GM18867 (cell line): ENCODE data around the gene RXRA.
A peak's percentile ranks its signal among the peaks of the same experiment; 100 is the strongest.

Source experiments
- ATAC-seq: cut with Tn5 transposase; IDR thresholded peaks from one replicate; pipeline ENCODE4 v1.9.1; 2021; ENCODE audit warnings: mild to moderate bottlenecking, moderate library complexity; ENCODE audit not compliant: unreplicated experiment

Gene RXRA

DNA sequence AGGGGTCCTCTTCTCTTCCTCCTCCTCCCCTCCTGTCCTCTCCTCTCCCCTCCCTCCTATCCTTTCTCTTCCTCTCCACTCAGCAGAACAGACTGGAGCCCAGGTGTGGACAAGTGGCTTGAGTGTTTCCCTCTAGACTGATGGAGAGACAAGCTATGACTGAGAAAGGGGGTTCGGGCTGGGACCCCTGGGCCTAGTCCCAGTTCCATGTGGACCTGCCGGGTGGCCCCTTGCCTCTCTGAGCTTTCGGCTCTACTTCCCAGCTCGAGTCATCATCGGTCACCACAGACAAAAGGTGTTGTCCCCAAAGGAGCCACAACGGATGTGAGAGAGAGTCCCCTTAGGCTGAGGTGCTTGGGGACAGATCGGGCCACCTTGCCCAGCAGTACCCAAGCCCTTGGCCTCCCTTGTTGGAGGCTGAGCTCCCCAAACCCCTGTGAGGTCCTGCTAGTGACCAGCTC lies 3.4 kb upstream of the RXRA start:
- no peak for ATAC-seq

DNA sequence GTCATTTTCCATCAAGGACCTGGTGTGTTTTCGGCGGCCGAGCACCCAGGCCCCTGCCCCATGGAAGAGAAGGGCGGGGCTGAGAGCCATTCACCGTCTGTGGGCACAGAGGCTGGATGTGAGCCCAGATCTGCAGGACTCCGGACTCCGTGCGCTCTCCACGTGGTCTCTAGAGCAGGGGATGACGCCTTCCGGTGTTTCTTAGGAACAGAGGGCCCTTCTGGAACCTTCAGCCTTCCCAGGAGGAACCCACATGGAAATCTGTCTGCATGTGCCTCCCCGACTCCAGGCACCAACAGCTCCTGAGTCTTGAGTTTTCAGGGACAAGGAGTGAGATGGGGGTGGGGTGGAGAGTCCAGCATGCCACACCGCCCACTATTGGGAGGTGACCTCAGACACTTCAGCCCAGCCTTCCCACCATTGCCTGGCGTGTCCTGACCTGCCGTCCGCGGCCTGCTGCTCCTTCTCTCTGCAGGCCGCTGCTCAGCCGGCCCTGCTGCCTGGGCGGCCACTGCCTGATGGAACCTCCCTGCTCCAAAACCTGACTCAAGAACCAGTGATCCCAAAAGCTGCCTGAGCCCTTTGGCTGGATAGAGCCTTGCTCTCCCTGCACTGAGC lies 2.4 kb upstream of the RXRA start:
- ATAC-seq = no peak

DNA sequence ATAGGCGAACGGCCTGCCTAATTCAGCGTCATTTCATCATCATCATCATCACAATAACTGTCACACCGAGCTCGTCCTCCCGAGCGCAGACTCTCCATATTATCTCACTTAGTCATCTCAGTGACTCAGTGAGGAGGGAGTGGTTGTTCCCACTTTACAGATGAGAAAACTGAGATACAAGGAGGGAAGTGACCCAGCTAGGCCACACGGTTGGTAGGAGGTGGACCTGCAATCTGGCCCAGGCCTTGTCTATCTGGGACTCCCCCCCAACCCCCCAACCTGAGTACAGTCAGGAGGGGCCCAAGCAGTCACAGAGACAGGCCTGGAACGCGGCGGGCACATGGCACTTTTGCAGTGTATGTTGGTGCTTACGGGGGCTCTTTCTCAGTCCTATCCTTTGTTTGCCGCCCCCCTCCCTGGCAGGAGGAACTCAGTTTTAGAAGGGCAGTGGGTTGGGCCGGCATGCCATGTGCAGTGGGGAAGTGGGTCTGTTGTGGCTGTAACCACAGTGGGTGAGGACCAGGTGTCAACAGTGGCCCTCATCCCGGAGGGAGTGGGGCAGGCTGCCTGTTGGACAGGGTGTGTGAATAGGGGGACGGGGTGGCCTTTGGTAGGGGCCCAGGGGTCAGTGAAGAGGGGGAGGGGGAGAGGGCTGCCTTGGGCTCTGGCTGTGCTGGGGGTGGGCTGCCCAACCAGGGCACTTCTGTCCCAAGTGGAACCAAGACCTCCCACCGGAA lies 1.7 kb upstream of the RXRA start:
- ATAC-seq = no peak

DNA sequence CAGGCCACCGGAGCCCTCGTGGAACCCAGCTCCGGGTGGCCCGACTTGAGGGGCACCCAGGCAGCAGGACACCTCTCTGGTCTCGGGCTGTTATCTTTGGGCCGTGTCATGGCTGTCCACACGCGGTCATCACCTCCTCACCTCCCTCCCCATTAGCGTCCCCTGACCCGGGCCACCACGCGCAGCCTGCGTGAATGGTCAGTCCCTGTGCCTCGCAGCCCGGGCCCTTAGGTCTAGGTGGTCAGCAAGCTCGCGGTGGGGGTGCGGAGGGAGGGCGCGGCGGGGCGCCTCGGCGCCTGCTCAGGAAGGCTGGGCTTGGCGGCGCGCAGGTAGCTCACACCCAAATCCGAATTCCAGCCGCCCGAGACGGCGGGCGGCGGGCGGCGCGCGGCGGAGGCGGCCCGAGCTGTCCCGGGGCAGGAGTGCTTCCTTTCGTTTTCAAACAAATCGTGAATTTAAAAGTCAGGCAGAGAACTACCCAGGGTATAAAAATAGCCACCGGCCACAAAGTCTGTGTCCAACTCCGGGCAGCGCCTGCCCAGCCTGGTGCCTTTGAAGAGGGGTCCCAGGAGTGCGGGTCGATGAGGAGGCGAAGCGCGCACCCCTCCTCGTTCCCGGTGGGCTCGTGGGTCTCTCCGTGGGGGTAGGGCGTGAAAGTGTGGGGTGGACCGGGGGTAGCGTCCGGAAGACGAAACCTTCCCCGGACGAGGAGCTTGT lies 1.0 kb upstream of the RXRA start:
- ATAC-seq = peak; percentile 9

DNA sequence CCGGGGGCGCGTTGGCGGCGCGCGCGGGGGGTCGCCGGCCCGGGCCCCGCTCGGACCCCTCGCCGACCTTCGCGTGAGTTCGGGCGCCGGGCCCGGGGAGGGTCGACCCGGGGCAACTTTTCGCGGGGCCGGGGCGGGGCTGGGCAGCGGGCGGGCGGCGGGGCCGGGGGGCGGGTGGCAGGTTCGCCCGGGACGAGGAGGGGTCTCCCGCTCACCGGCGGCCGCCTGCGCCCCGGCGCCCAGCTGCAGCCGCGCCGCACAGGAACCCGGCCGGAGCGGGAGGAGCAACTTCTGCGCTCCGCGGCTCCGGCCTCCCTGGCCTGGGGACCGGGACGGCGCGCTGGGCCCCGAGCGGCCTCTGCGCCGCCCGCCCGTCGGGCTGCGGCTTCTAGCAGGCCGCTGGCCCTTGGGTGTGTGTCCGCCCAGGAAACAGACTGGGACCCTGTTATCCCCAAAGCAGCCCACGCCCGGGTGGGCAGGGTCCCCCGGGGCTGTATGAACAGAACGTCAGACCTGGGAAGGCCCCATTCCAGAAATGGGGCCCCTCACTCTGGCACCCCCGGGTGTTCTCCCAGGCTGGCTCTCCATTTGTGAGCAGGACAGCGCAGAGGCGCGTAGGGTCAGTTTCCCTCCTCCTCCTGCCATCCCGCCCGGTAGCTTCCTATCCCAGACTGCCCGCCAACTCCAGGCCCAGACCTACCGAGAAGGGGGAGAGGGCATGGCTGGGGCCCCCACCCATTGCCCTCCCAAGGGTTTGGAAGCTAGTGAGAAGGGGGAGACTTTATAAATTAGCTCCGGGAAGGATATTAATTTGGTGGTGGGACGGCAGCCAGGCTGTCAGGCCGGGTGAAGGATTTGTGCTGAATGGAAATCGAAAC lies 708 bp downstream of the RXRA start:
- ATAC-seq = no peak

DNA sequence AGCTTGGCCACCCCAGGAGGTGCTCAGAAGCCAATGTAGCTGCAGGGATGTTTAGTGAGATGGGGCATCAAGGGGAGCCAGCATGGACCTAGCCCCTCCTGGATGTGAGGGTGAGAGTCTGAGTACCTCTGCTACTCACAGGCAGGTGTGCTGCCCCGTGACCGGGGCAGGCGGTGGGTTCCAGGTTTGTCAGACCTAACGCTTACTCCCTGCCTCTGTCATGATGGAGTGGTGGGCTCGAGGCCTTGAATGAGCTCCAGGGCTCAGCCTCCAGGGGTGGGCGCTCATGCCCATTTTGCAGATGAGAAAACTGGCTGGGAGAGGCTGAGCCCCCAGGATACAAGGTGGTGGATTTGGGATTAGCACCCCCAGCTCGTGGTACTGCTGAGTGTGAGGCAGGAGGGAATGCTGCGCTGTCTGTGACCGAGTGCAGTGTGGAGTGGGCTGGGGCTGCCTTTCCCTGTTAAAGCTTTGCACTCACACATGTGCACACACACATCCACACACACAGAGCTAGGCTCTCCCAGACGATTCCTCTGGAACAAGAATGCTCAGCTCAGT lies 1.5 kb downstream of the RXRA start:
- ATAC-seq = no peak

DNA sequence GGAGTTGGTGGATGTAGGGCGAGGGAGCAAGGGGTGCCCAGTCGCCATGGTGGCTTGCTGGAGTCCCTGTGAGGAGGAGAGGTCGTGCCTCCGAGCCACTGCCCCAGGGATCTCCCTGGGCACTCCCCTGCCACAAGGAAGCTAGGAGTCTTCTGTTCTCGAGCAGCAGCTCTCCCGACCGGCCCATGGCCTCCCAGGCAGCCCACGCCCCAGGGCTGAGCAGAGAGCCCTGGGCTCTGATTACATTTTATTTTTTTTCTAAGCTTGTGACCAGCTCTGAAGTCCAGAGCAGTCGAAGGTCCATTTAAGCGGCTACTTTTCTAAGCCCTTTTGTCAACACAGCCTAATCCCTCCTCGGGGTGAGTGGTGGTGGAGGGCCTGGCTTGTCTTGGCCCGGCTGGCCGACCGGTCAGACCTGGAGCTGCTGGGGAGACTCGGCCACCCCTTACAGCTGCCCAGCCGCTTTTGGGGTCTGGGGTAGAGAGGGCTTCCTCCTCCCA lies 2.1 kb downstream of the RXRA start:
- no peak for ATAC-seq

DNA sequence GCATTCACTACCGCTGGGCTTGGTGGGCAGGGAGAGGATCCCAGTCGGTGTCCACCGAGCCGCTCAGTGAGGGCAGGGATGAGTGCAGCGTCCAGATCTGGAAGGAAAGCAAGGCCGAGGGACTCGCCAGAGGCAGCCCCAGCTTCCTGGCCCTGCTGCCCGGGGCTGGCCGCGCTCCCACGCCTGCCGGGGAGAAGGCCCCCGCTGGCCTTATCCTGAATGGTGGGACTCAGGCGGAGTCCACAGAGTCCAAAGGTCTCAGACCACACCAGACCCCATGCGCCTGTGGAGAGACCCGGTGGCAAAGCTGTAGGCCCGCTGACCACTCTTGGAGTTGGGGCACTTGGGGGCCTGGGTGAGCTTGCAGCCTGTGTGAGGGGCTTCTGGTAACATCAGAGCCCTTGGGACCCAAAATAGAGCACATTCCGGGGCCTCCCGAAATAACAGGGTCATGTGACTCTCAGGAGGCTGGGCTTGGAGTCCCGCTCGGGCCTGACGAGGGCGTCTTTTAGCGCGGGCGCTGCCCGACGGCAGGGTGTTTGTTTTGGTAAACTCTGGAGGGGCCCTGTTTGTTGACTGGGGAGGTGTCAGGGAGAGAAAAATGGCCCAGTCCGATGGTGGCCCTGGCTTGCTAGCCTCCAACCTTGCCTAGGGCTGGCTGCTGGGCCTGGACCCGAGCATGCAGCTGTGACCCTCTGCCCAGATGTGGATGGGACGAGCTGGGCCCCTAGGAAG lies 2.8 kb downstream of the RXRA start:
- ATAC-seq = no peak

DNA sequence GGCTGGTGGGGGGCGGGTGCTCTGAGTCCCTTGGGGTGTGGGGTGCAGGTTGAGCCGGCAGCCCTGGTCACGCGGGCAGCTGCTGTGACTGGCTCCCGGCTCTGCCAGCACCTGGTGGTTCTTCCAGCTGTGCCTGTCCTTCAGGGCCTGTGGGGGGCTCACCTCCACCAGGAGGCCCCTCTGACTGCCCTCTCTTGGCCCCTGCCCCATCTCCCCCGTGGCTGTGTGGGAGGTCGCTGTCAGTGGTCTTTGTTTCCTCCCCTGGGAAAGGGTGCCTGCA lies 3.3 kb downstream of the RXRA start:
- ATAC-seq = no peak

DNA sequence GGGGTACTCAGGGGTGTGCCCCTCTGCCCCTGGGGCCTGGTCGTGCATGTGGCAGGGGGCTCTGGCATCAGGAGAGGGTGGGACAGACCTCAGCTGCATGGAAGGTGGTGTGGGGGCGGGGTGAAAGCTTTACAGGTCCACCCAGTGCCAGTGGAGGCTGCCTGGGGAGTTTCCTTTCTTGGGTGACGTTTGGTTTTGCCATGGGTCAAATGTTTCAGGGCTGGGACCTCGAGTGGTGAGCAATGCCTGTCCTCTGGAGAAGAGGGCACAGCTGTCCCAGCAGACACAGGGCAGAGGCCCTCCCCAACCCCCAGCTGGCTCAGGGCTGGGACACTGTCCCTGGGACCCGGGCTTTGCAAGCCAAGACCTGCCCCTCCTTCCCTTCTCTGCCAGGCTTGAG lies 3.6 kb downstream of the RXRA start:
- ATAC-seq = no peak

DNA sequence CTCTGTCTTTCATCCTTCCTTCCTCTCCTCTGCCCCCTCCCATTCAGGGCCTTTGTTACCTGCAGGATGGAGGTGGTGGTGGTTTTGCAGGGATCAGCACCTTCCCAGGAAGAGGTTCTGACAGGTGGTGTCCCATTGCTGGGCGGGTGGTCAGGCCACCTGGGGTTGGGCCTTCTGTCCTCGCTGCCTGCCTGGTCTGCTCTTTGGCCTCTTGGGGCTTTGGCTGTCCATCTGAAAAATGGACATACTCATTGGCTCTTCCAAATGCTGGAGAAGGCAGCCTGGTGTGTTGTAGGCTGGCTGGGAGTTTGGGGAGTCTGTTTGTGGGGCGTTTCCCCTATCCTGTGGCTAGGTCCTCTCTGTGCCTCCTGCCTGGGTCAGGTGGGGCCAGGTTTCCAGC lies 4.3 kb downstream of the RXRA start:
- ATAC-seq = no peak

DNA sequence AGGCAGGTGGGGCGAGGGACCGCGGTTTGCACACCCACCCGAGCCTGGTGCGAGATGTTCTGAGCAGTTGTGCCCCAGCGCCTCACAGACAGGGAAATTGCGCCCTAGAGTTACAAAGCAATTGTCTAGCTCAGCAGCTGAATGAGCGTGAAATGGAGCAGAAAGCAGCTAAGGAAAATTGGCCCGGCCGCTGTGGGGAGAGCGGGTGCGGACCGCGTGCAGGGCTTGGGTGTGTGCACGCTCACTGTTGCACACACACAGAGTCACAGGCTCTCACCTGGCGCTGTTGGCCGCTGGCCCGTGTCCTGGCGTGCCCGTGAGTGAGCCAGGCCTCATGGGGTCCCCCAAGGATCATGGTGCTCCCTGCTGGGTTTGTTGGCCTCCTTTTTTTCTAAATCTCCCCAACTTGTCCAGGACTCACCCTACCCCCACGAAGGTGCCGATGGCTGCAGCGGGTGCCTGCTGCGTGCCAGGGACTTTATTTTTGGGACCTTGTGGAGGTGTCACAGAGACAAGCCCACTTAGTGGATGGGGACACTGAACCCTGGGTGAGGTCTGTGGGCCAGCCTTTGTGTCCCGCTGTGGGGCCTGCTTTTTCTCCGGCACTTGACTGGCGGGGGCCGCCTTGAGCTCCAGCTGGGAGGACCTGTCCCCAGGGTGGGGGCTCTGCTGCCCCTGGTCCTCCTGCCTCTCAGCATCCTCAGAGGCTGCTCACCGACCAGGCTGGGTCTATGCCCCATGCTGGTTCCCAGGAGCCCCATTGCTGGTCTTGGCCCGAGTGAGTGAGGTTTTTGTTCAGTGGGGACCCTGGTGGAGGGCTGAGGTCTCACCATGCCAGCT lies 5.2 kb downstream of the RXRA start:
- ATAC-seq = no peak

DNA sequence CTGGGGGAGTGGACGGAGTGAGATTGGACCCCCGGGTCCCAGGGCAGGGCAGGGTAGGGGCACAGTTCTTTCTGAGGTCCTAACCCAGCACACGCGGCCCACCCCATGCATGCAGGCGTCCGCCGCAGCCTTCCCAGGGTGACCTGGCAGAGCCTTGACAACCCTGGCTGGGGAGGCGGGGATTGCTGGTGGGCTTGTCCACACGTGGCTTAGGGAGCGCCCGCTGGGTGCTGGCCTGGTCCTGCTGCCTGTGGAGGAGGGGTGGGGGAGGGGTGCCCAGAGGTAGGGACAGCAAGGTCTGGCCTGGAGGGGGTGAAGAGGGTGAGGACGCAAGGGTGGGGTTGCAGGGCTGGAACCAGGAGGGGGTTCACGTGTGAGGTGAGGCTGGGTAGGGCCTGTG lies 6.0 kb downstream of the RXRA start:
- ATAC-seq = no peak

DNA sequence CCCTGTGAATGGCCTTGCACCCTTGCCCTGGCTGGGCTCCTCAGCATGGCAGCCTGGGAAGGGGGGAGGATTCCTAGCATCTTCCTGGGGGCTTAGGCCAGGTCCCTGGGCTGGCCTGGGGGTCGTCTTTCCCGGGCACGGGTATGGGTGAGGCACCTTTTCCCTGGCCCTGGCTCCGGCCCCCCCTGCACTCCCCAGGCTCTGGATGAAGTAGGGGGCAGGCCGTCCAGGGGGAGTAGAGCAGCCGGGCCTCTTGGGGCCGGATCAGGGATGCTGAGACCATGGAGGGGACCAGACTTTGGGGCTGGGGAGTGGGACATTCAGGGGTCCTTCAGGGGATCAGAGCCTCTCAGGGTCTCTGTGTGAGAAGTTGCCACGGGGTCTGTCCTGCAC lies 6.6 kb downstream of the RXRA start:
- no peak for ATAC-seq

DNA sequence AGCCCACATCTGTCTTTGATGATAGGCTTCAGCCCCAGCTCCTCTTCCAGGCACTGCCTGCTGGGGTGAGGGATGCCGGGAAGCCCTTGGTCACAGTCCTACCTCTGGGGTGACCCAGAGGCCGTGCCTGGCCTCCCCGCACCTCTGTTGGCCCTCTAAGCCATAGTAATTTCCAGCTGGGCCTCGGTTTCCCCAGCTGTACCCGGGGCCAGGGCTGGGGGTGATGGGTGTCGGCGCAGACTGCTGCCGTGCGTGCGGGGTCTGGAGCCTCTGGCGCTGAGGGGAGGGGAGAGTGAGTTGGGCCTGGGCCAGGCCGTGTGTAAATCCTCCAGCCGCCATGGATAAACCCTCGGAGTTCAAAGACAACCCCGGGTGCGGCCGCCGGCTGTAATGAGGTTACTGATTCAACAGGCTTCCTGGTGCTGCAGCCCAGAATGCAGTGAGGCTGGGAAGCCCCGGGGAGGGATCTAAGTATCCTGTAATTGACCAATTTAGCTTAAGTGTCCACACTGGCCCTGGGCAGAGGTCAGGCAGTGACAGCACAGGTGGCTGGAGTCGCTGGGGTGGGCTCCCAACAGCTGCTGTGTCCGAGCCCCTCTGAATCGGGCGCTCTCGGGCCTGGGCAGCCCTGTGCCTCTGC lies 7.1 kb downstream of the RXRA start:
- no peak for ATAC-seq

DNA sequence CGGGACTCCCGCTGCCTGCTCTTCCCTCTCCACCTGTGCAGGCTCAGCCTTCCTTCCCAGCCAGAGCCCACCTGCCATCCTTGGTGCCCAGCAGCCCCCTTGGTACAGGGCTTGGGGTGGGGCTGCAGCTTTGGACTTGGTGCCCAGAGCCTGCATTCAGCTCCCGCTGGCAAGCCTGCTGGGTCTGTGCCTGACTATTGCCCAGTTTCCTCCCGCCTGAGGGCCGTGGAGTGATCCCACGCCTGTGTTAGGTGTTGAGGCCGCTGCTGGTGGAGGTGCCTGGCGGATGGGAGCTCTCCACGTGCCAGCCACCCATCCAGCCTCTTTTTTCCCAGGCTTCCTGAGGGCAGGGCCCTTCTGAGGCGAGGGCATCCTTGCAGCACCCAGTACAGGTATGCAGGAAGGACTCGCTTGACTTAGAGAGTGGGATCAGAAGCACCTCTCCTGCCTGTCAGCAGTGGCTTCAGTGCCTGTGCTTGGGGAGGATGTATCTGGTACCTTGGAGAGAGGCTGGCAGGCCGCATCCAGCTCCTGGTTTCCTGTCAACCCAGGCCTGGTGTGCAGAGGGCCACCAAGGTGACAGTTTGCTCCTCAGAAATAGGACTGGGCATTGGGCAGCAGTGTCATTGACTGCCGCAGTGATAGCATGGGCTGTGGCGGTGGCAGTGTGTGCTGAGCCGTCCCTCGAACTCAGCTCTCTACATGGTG lies 7.8 kb downstream of the RXRA start:
- no peak for ATAC-seq

DNA sequence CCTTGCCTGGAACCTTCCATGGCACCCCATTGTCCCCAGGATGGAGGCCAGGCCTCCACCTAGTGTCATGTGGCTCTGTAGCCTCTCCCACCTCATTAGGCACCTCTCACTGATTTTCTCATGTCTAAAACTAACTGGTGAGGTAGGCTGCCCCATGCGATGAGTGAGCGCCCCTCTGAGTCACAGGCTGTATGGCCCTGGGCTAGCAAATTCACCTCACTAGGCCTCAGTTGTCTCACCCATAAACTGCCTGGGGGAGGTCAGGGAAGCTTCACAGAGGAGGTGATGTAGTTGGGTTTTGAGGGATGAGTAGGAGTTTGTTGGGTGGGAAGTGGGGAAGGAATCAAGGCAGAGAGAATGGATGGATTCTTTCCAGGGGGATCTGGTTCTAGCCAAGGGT lies 8.8 kb downstream of the RXRA start:
- ATAC-seq = no peak

DNA sequence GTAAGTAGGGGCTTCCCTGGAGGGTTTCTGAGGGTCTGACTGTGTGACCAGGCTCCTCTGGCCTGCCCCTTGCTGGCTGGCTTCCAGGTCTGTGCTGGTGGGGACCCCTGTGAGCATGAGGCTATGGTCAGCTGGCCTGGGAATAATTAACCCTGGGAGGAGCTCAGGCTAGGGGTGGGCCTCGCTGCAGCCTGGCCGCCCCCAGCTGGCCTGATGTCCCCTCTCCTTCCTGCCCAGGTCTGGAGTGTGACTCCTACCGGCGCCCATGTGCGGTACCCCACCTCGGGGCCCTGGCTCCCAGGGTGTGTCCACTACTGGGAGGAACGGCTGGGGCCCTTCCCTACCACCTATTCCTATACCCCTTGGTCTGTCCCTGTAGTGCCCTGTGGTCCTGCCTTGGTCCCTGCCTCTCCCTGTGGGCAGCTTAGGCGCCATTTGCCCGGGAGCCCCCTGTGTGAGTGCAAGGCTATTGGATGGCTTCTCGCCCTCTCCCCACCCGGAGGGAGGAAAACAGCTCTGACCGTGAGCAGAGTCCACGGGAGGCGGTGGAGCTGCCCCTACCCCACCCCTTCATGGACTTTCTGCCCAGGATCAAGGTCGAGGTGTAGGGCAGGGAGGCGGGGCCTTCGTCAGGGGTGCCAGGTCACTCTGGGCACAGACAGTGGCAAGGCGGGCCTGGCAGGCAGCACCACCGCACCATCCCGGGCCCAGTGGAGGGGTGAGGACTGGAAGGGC lies 9.4 kb downstream of the RXRA start:
- ATAC-seq = no peak
